ENCODE results near the gene MAMSTR. TPM values are rescaled to one million over a fixed set of nuclear protein-coding genes. Genes with fewer than 3 reads are reported as not detected.
"Not testable (repeated sequence)": the region's sequence is repeated elsewhere in the genome, so short reads cannot be mapped to it uniquely, and the experiment has no call there.

MAMSTR gene
- total RNA-seq (10 to 100 TPM in 5 of 7 donors, 1 to 10 TPM in 2; 1.3 to 17.1 (median 11.2) TPM), polyA plus RNA-seq (1 to 10 TPM; 3.7 to 5.7 TPM)
- long read RNA-seq, donor 1, partial matches to known transcripts = 16 of 44 reads
- long read RNA-seq, donor 1, other reads (novel, unspliced or antisense) = 24 of 44 reads
- long read RNA-seq, donor 2 = 0 reads
- long read RNA-seq, donor 3, partial matches to known transcripts = 9 of 19 reads
- long read RNA-seq, donor 3, other reads (novel, unspliced or antisense) = 5 of 19 reads

GRCh38 chr19:48719263-48720171 is at the start of gene MAMSTR:
TSS of gene MAMSTR (minus strand) at chr19:48719725. CDS start at chr19:48719031, 694 bp downstream.
- DNase-seq = peak; percentile 52 to 78 (median 74)
- WGBS, 3 donors = 46 to 70% (median 56%) methylated on average over 33 of the region's 33 CpGs
- intact Hi-C loops (cut with DNase I) = loop anchor here in 1 of 4 donors (10.0 kb wide), 1 partner anchor 75 kb away; the partner anchor contains the start of gene CA11
- peaks cover 38% of the 10 kb centered on the region for H3K4me1 ChIP-seq (ENCODE audit: insufficient read depth)
- H3K36me3 ChIP-seq = no peaks in the 10 kb centered on the region
- peak within 1 kb of the TSS; percentile 55 to 96 for H3K27ac ChIP-seq
- H3K27me3 ChIP-seq = no peaks in the 10 kb centered on the region
- no peaks in the 10 kb centered on the region for H3K9me3 ChIP-seq
- H3K4me3 ChIP-seq = peak within 1 kb of the TSS; percentile 51
- no peak for TF ChIP-seq POLR2A (IDR thresholded peaks at IDR 0.05)
- no peak for TF ChIP-seq EP300 (IDR thresholded peaks at IDR 0.05)
- TF ChIP-seq CTCF (IDR thresholded peaks at IDR 0.05) = no peak

GRCh38 chr19:48768994-48769713 is 49.6 kb upstream of the MAMSTR start:
- intact Hi-C loops (cut with DNase I) = no loop called here

GRCh38 chr19:48768171-48768753 is 48.7 kb upstream of the MAMSTR start:
- H3K4me1 ChIP-seq (ENCODE audit: insufficient read depth); H3K4me3 ChIP-seq; H3K9me3 ChIP-seq; DNase-seq; H3K27me3 ChIP-seq; H3K27ac ChIP-seq; intact Hi-C loops (cut with DNase I); H3K36me3 ChIP-seq: not testable (repeated sequence)
- 33 to 36% (median 34%) methylated on average over 6 of the region's 6 CpGs for WGBS, 3 donors

More at GRCh38 chr19:48768994-48769713, 49.6 kb upstream of the MAMSTR start:
- no peaks in the 10 kb centered on the region for H3K27me3 ChIP-seq
- H3K4me1 ChIP-seq (ENCODE audit: insufficient read depth) = peaks cover 8% of the 10 kb centered on the region
- 80 to 89% (median 86%) methylated on average over 11 of the region's 11 CpGs for WGBS, 3 donors
- no peak for DNase-seq
- H3K4me3 ChIP-seq = no peak overlapping the region
- H3K9me3 ChIP-seq = no peaks in the 10 kb centered on the region
- no peak overlapping the region for H3K27ac ChIP-seq
- TF ChIP-seq EP300 (IDR thresholded peaks at IDR 0.05) = no peak
- no peaks in the 10 kb centered on the region for H3K36me3 ChIP-seq

DNA sequence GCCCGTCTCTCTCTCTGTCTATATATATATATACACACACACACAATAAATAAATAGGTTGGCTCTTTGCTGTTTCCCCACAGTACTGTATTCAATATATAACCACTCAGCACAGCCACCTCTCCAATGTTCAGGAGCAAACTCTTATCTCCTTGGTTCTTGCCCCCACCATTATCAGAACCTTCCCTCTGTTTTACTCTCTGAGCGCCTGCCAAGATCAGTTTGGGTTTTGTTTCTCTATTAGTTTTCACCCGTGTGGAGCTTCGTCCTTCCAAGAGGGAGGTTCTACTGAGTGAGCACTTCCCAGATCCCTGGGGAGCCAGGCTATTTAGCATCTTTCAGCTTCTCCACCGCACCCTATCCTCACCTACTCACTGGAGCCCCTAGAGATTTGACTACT is 46.3 kb upstream of the MAMSTR start:
- H3K36me3 ChIP-seq; DNase-seq; H3K9me3 ChIP-seq; H3K27ac ChIP-seq; H3K4me1 ChIP-seq (ENCODE audit: insufficient read depth); intact Hi-C loops (cut with DNase I); H3K27me3 ChIP-seq; H3K4me3 ChIP-seq: not testable (repeated sequence)
- WGBS, 3 donors = 21 to 26% (median 21%) methylated on average over 5 of the region's 5 CpGs

GRCh38 chr19:48760504-48761205 is 41.1 kb upstream of the MAMSTR start:
- Histone ChIP-seq H3K9me3 (no peaks in the 10 kb centered on the region), H3K27me3 (no peaks in the 10 kb centered on the region), H3K27ac (no peak overlapping the region), H3K36me3 (no peaks in the 10 kb centered on the region), H3K4me3 (no peak overlapping the region), H3K4me1 (ENCODE audit: insufficient read depth) (no peaks in the 10 kb centered on the region)
- intact Hi-C loops (cut with DNase I) = no loop called here
- TF ChIP-seq EP300 (IDR thresholded peaks at IDR 0.05) (no peak), CTCF (IDR thresholded peaks at IDR 0.05) (no peak), POLR2A (IDR thresholded peaks at IDR 0.05) (no peak)
- 61 to 73% (median 69%) methylated on average over 16 of the region's 16 CpGs for WGBS, 3 donors
- no peak for DNase-seq

Measured in ovary (tissue), 10 donors.